DND-41 (cell line): ENCODE data around the gene PAGE2.
"Not testable (repeated sequence)": the region's sequence is repeated elsewhere in the genome, so short reads cannot be mapped to it uniquely, and the experiment has no call there.

Source experiments
- ATAC-seq: fragments of 200-7000 bp; cut with Tn5 transposase; 3 replicates; pipeline ENCODE4 v1.9.1; 2021; ENCODE audit warnings: low read depth; ENCODE audit not compliant: insufficient read depth
- DNase-seq: peaks from one replicate; pipeline ENCODE4 v3.0.0-alpha.2; 2020
- H2AFZ ChIP-seq: 2 replicates; pipeline ENCODE4 v1.6.0; 2012; ENCODE audit warnings: low read depth, low read length
- H3K27ac ChIP-seq: 2 replicates; pipeline ENCODE4 v1.5.1; 2012; ENCODE audit warnings: low read length, inconsistent platforms
- H3K27me3 ChIP-seq: fragments of 200-600 bp; sonication (generic); 2 replicates; pipeline ENCODE4 v1.6.0; 2012; ENCODE audit warnings: low read length, mild to moderate bottlenecking, inconsistent platforms; ENCODE audit not compliant: insufficient read depth, poor library complexity
- H3K36me3 ChIP-seq: 2 replicates; pipeline ENCODE4 v1.5.1; 2012; ENCODE audit warnings: low read length, inconsistent platforms; ENCODE audit not compliant: insufficient read depth
- H3K4me1 ChIP-seq: 2 replicates; pipeline ENCODE4 v1.5.1; 2012; ENCODE audit warnings: mild to moderate bottlenecking, low read length; ENCODE audit not compliant: insufficient read depth
- H3K4me2 ChIP-seq: 2 replicates; pipeline ENCODE4 v1.6.0; 2012; ENCODE audit warnings: mild to moderate bottlenecking, moderate library complexity, low read length, inconsistent platforms; ENCODE audit not compliant: insufficient read depth
- H3K4me3 ChIP-seq, 2 experiments: fragments of 200-600 bp in 1 of 2; shearing (Covaris generic) in 1 of 2; 2 replicates each; pipeline ENCODE4 v1.5.1; 2012 to 2016; ENCODE audit warnings: inconsistent platforms in 2 of 2, low read length in 2 of 2, mild to moderate bottlenecking in 2 of 2, low read depth in 1 of 2, moderate library complexity in 1 of 2
- H3K79me2 ChIP-seq: 2 replicates; pipeline ENCODE4 v1.6.0; 2012; ENCODE audit warnings: low read length, inconsistent platforms; ENCODE audit not compliant: insufficient read depth
- H3K9ac ChIP-seq: 2 replicates; pipeline ENCODE4 v1.6.0; 2012; ENCODE audit warnings: low read depth, mild to moderate bottlenecking, inconsistent platforms, low read length, moderate library complexity
- H3K9me3 ChIP-seq: 2 replicates; pipeline ENCODE4 v1.5.1; 2012; ENCODE audit warnings: low read length, moderate library complexity, mild to moderate bottlenecking, inconsistent platforms; ENCODE audit not compliant: insufficient read depth, severe bottlenecking
- H4K20me1 ChIP-seq: 2 replicates; pipeline ENCODE4 v1.6.0; 2012; ENCODE audit warnings: low read length; ENCODE audit not compliant: insufficient read depth
- EZH2 ChIP-seq: IDR thresholded peaks from 3 replicates; pipeline ENCODE4 v1.6.1; 2012; ENCODE audit warnings: borderline replicate concordance, low read depth, mild to moderate bottlenecking, moderate library complexity, low read length, inconsistent platforms; ENCODE audit not compliant: severe bottlenecking
- TF ChIP-seq, protein P1 (sequence below): IDR thresholded peaks from 2 replicates; pipeline ENCODE4 v1.5.1; 2012; ENCODE audit warnings: borderline replicate concordance, low read length, moderate library complexity, mild to moderate bottlenecking; ENCODE audit not compliant: poor library complexity, severe bottlenecking; ENCODE audit errors: extremely low read depth

PAGE2 gene

DNA sequence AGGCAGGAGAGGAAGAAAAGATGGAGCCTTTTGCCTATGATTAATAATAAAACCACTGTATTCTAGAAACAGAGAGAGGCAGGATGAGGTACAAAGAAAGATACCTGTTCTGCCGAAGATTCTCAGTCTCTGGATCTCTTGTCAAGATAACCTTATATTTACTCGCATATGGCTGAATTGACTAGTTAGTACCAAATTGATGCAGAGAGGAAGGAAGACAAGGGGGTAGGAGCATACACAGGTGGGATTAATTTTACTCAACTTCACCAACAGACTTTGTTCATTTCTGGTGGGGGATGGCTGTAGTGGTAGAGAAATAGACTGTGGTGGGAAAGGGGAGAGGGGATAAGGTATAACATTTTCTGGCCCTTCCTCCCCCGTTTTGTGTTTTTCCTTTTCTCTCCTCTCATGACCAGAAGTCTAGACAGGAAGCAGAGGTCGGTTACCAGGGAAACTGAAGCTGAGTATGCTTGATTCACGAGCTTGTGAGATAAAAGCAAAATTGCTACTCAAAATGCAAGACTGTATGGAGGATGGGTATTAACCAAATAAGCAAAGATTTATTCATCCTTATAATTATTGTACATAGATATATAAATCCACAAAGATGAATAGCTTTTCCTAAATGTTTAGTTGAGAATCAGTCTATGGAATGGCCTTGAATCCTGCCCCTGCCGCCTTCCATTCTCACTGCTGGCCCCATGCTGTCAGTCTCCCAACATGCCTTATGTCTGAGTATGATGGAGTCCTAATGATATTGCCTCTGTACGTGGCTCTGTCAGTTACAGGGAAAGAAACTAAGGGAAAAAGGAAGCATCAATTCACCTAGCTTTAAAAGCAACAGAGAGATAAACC, 31.8 kb upstream of the PAGE2 start:
- Histone ChIP-seq H3K79me2 (no peaks in the 10 kb centered on the region), H4K20me1 (no peaks in the 10 kb centered on the region), H3K4me2 (no peak overlapping the region; the same call in 1 of the 2 replicates), H3K9ac (no peak overlapping the region), H3K9me3 (no peaks in the 10 kb centered on the region), H3K4me3 (no peak overlapping the region), H3K4me1 (peaks cover 7% of the 10 kb centered on the region; the same call in 1 of the 2 replicates), H3K27me3 (no peaks in the 10 kb centered on the region), H2AFZ (0 out of 2 replicates have a peak overlapping the region, but pooled peaks have one; percentile 33), H3K36me3 (no peaks in the 10 kb centered on the region), H3K27ac (no peak overlapping the region)
- peak; percentile 7 for DNase-seq
- peak; percentile 57; the same call in 2 of the 3 replicates for ATAC-seq
- no peak for TF ChIP-seq EZH2
- TF ChIP-seq, protein P1, sequence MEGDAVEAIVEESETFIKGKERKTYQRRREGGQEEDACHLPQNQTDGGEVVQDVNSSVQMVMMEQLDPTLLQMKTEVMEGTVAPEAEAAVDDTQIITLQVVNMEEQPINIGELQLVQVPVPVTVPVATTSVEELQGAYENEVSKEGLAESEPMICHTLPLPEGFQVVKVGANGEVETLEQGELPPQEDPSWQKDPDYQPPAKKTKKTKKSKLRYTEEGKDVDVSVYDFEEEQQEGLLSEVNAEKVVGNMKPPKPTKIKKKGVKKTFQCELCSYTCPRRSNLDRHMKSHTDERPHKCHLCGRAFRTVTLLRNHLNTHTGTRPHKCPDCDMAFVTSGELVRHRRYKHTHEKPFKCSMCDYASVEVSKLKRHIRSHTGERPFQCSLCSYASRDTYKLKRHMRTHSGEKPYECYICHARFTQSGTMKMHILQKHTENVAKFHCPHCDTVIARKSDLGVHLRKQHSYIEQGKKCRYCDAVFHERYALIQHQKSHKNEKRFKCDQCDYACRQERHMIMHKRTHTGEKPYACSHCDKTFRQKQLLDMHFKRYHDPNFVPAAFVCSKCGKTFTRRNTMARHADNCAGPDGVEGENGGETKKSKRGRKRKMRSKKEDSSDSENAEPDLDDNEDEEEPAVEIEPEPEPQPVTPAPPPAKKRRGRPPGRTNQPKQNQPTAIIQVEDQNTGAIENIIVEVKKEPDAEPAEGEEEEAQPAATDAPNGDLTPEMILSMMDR: no peak

DNA sequence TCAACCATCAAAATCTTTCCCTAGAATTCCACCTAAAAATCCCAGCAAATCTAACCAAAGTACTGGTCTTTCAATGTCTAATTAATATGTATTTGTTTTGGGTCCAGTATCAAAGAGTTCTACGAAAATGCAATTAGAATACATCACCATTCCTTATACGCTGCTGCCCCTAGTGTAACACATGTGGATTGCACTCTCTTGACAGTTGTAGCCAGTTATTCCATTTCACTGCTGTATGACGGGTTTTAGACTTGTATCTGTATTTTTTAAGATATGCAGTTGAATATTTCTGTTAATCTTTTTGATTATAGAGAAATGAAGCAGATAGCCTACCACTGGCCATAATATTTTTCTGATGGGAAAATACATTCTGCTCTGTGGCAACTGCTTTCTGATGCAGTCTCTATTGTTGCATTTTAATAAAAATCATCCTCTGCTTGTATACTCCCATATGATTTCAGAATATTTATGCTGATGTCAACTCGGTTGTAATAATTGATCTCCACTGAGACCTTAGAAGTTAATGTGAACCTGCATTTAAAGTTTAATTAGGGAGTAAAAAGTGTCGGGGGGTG, 31.1 kb upstream of the PAGE2 start:
- Histone ChIP-seq H3K4me1 (peaks cover 7% of the 10 kb centered on the region; the same call in 1 of the 2 replicates), H2AFZ (no peak overlapping the region), H4K20me1 (no peaks in the 10 kb centered on the region), H3K79me2 (no peaks in the 10 kb centered on the region), H3K27me3 (no peaks in the 10 kb centered on the region), H3K4me2 (no peak overlapping the region; the same call in 1 of the 2 replicates), H3K27ac (no peak overlapping the region), H3K4me3 (no peak overlapping the region), H3K9me3 (no peaks in the 10 kb centered on the region), H3K9ac (no peak overlapping the region), H3K36me3 (no peaks in the 10 kb centered on the region)
- TF ChIP-seq, protein P1: peak; percentile 81
- no peak for TF ChIP-seq EZH2
- ATAC-seq (peak; percentile 70), DNase-seq (peak; percentile 36)

DNA sequence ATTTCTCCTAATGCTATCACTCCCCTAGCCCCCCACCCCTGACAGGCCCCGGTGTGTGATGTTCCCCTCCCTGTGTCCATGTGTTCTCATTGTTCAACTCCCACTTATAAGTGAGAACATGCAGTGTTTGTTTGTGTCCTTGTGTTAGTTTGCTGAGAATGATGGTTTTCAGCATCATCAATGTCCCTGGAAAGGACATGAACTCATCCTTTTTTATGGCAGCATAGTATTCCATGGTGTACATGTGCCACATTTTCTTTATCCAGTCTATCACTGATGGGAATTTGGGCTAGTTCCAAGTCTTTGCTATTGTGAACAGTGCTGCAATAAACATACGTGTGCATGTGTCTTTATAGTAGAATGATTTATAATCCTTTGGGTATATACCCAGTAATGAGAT, 21.6 kb upstream of the PAGE2 start:
- not testable (repeated sequence) for H2AFZ ChIP-seq, H3K79me2 ChIP-seq, H3K36me3 ChIP-seq, H3K4me3 ChIP-seq, H3K9ac ChIP-seq, H4K20me1 ChIP-seq, H3K9me3 ChIP-seq, H3K4me1 ChIP-seq, H3K27ac ChIP-seq, ATAC-seq, H3K4me2 ChIP-seq, H3K27me3 ChIP-seq, DNase-seq

DNA sequence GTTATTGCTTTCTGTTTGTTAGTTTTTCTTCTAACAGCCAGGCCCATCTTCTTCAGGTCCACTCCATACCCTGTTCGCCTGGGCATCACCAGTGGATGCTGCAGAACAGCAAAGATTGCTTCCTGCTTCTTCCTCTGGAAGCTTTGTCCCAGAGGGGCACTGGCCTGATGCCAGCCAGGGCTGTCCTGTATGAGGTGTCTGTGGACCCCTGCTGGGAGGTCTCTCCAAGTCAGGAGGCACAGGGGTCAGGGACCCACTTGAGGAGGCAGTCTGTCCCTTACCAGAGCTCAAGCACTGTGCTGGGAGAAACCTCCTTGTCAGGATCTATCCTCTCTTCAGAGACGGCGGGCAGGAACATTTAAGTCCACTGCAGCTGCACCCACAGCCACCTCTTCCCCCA, 16.5 kb upstream of the PAGE2 start:
- Histone ChIP-seq H3K9ac (no peak overlapping the region), H3K27me3 (no peaks in the 10 kb centered on the region), H3K4me2 (no peak overlapping the region), H3K9me3 (no peaks in the 10 kb centered on the region), H3K36me3 (no peaks in the 10 kb centered on the region), H3K79me2 (no peaks in the 10 kb centered on the region), H3K4me3 (no peak overlapping the region), H4K20me1 (no peaks in the 10 kb centered on the region), H3K4me1 (no peaks in the 10 kb centered on the region), H2AFZ (no peak overlapping the region), H3K27ac (no peak overlapping the region)
- DNase-seq (no peak), ATAC-seq (no peak)
- TF ChIP-seq, protein P1: no peak
- no peak for TF ChIP-seq EZH2
